ENCODE results near the gene ZNF653.
A peak's percentile ranks its signal among the peaks of the same experiment; 100 is the strongest.

Gene ZNF653

GRCh38 chr19:11539495-11540365 is 34.1 kb upstream of the ZNF653 start:
- peak overlapping the region; percentile 61 to 64 for H3K4me3 ChIP-seq (ENCODE audit: low read depth in 1 of 2, low read length in 2 of 2)
- H3K9me3 ChIP-seq (ENCODE audit: control insufficient read depth in 1 of 2, low read length in 2 of 2) = no peaks in the 10 kb centered on the region
- H3K27me3 ChIP-seq (ENCODE audit: low read depth, low read length) = no peaks in the 10 kb centered on the region
- H3K36me3 ChIP-seq (ENCODE audit: control insufficient read depth in 1 of 2, insufficient read depth in 2 of 2, low read length in 2 of 2) = peaks cover 0 to 14% of the 10 kb centered on the region in 2 donors
- H3K4me1 ChIP-seq (ENCODE audit: control insufficient read depth in 1 of 2, insufficient read depth in 2 of 2, low read length in 2 of 2) = peaks cover 4 to 10% of the 10 kb centered on the region in 2 donors
- peak overlapping the region; percentile 91 for H3K27ac ChIP-seq (ENCODE audit: low read length)

DNA sequence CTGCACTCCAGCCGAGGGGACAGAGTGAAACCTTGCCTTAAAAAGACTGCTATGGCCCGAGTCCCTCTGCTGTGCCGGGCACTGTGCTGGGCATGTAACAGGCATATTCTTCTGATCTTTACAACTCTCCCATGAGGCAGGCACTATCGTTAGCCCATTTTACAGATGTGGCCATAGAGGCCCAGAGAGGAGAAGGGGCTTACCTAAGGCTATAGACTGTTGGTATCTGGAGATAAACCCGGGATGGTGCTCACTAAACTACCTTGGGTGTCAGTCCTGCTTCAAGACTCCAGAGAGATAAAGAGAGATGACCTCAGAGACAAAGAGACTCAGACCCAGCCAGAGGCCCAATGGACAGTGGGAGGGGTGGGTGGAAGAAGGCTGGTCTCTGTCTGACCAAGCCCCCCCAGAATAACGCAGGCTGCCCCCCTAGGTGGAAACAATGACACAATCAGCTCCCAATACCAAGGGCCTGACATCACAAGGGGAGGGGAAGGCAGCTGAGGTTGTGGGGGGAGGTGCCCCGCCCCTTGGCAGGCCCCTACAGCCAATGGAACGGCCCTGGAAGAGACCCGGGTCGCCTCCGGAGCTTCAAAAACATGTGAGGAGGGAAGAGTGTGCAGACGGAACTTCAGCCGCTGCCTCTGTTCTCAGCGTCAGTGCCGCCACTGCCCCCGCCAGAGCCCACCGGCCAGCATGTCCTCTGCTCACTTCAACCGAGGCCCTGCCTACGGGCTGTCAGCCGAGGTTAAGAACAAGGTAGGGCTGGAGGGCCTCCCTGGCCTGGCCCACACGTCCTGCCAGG is 32.8 kb upstream of the ZNF653 start, which contains the start of gene CNN1:
CNN1 (plus strand) TSS at position 620 of the 805 bp plus-strand sequence; CDS start at position 697, 77 bp downstream.
- Histone ChIP-seq H3K4me1 (ENCODE audit: control insufficient read depth in 1 of 2, insufficient read depth in 2 of 2, low read length in 2 of 2) (peaks cover 4% of the 10 kb centered on the region in 2 donors), H3K4me3 (ENCODE audit: low read depth in 1 of 2, low read length in 2 of 2) (peak within 1 kb of the TSS; percentile 61 to 64), H3K36me3 (ENCODE audit: control insufficient read depth in 1 of 2, insufficient read depth in 2 of 2, low read length in 2 of 2) (peaks cover 0 to 8% of the 10 kb centered on the region in 2 donors), H3K27ac (ENCODE audit: low read length) (peak within 1 kb of the TSS; percentile 91), H3K27me3 (ENCODE audit: low read depth, low read length) (no peaks in the 10 kb centered on the region), H3K9me3 (ENCODE audit: control insufficient read depth in 1 of 2, low read length in 2 of 2) (no peaks in the 10 kb centered on the region)

GRCh38 chr19:11535792-11536595 is 30.4 kb upstream of the ZNF653 start:
- H3K9me3 ChIP-seq (ENCODE audit: control insufficient read depth in 1 of 2, low read length in 2 of 2) = no peaks in the 10 kb centered on the region
- H3K27me3 ChIP-seq (ENCODE audit: low read depth, low read length) = no peaks in the 10 kb centered on the region
- peaks cover 0 to 2% of the 10 kb centered on the region in 2 donors for H3K36me3 ChIP-seq (ENCODE audit: control insufficient read depth in 1 of 2, insufficient read depth in 2 of 2, low read length in 2 of 2)
- peaks cover 4% of the 10 kb centered on the region in 2 donors for H3K4me1 ChIP-seq (ENCODE audit: control insufficient read depth in 1 of 2, insufficient read depth in 2 of 2, low read length in 2 of 2)
- H3K4me3 ChIP-seq (ENCODE audit: low read depth in 1 of 2, low read length in 2 of 2) = peak overlapping the region; percentile 31 to 53
- peak overlapping the region; percentile 88 for H3K27ac ChIP-seq (ENCODE audit: low read length)

- Histone ChIP-seq H3K27ac (ENCODE audit: low read length) (peak overlapping the region; percentile 56), H3K36me3 (ENCODE audit: control insufficient read depth in 1 of 2, insufficient read depth in 2 of 2, low read length in 2 of 2) (no peaks in the 10 kb centered on the region), H3K4me3 (ENCODE audit: low read depth in 1 of 2, low read length in 2 of 2) (no peak overlapping the region), H3K9me3 (ENCODE audit: control insufficient read depth in 1 of 2, low read length in 2 of 2) (no peaks in the 10 kb centered on the region), H3K27me3 (ENCODE audit: low read depth, low read length) (no peaks in the 10 kb centered on the region), H3K4me1 (ENCODE audit: control insufficient read depth in 1 of 2, insufficient read depth in 2 of 2, low read length in 2 of 2) (peaks cover 2 to 4% of the 10 kb centered on the region in 2 donors)
Observed at GRCh38 chr19:11534948-11535347, 29.3 kb upstream of the ZNF653 start.

DNA sequence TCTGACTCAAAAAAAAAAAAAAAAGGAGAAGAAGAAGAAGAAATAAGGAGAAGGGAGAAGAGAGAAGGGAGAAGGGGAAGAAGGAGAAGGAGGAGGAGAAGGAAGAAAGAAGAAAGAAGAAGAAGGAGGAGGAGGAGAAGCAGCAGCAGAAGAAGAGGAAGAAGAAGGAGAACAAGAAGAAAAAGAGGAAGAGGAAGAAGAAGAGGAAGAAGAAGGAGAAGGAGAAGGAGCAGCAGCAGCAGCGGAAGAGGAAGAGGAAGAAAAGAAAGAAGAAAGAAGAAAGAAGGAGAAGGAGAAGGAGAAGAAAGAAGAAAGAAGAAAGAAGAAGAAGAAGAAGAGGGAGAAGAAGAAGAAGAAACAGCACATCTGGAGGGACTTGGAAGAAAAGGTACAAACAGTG is 28.9 kb upstream of the ZNF653 start:
- peak overlapping the region; percentile 56 for H3K27ac ChIP-seq (ENCODE audit: low read length)
- no peaks in the 10 kb centered on the region for H3K27me3 ChIP-seq (ENCODE audit: low read depth, low read length)
- H3K36me3 ChIP-seq (ENCODE audit: control insufficient read depth in 1 of 2, insufficient read depth in 2 of 2, low read length in 2 of 2) = no peaks in the 10 kb centered on the region
- no peaks in the 10 kb centered on the region for H3K9me3 ChIP-seq (ENCODE audit: control insufficient read depth in 1 of 2, low read length in 2 of 2)
- no peak overlapping the region for H3K4me3 ChIP-seq (ENCODE audit: low read depth in 1 of 2, low read length in 2 of 2)
- peaks cover 0 to 4% of the 10 kb centered on the region in 2 donors for H3K4me1 ChIP-seq (ENCODE audit: control insufficient read depth in 1 of 2, insufficient read depth in 2 of 2, low read length in 2 of 2)

- Histone ChIP-seq H3K36me3 (ENCODE audit: control insufficient read depth in 1 of 2, insufficient read depth in 2 of 2, low read length in 2 of 2) (peaks cover 0 to 5% of the 10 kb centered on the region in 2 donors), H3K4me3 (ENCODE audit: low read depth in 1 of 2, low read length in 2 of 2) (no peak overlapping the region), H3K27me3 (ENCODE audit: low read depth, low read length) (no peaks in the 10 kb centered on the region), H3K9me3 (ENCODE audit: control insufficient read depth in 1 of 2, low read length in 2 of 2) (no peaks in the 10 kb centered on the region), H3K27ac (ENCODE audit: low read length) (no peak overlapping the region), H3K4me1 (ENCODE audit: control insufficient read depth in 1 of 2, insufficient read depth in 2 of 2, low read length in 2 of 2) (peaks cover 4 to 13% of the 10 kb centered on the region in 2 donors)
Observed at GRCh38 chr19:11530432-11530831, 24.8 kb upstream of the ZNF653 start.

GRCh38 chr19:11528551-11529341 is 23.1 kb upstream of the ZNF653 start, which contains the start of gene ECSIT:
Gene ECSIT, minus strand, starts transcription at chr19:11529134. Its CDS starts 9,964 bp downstream, at chr19:11519170.
- Histone ChIP-seq H3K4me3 (ENCODE audit: low read depth in 1 of 2, low read length in 2 of 2) (peak within 1 kb of the TSS; percentile 97 to 98), H3K4me1 (ENCODE audit: control insufficient read depth in 1 of 2, insufficient read depth in 2 of 2, low read length in 2 of 2) (peaks cover 4 to 13% of the 10 kb centered on the region in 2 donors), H3K36me3 (ENCODE audit: control insufficient read depth in 1 of 2, insufficient read depth in 2 of 2, low read length in 2 of 2) (peaks cover 0 to 5% of the 10 kb centered on the region in 2 donors), H3K27me3 (ENCODE audit: low read depth, low read length) (no peaks in the 10 kb centered on the region), H3K27ac (ENCODE audit: low read length) (peak within 1 kb of the TSS; percentile 91), H3K9me3 (ENCODE audit: control insufficient read depth in 1 of 2, low read length in 2 of 2) (no peaks in the 10 kb centered on the region)

- H3K4me3 ChIP-seq (ENCODE audit: low read depth in 1 of 2, low read length in 2 of 2) = no peak overlapping the region
- no peaks in the 10 kb centered on the region for H3K9me3 ChIP-seq (ENCODE audit: control insufficient read depth in 1 of 2, low read length in 2 of 2)
- no peaks in the 10 kb centered on the region for H3K4me1 ChIP-seq (ENCODE audit: control insufficient read depth in 1 of 2, insufficient read depth in 2 of 2, low read length in 2 of 2)
- H3K36me3 ChIP-seq (ENCODE audit: control insufficient read depth in 1 of 2, insufficient read depth in 2 of 2, low read length in 2 of 2) = peaks cover 0 to 40% of the 10 kb centered on the region in 2 donors
- no peak overlapping the region for H3K27ac ChIP-seq (ENCODE audit: low read length)
- H3K27me3 ChIP-seq (ENCODE audit: low read depth, low read length) = no peaks in the 10 kb centered on the region
Observed at GRCh38 chr19:11519138-11519537, 13.5 kb upstream of the ZNF653 start.

DNA sequence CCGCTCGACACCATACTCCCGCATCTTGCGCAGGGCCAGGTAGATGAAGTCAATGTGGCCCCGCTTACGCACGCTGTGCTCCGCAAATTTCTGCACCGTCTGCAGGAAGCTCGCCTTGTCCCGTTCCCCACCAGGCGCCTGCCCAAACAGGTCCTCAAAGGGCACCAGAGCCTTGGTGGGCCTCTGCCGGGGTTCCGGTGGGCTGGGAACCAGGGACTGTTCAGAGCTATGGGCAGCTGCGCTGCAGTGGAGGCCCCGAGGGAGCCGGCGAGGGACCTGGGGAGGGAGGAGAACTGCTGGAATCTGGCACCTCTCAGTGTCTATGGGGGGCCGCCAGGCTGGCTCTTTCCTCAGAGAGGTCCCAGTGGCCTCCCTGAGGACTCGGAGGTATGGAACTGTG is 8.3 kb upstream of the ZNF653 start:
- no peak overlapping the region for H3K27ac ChIP-seq (ENCODE audit: low read length)
- H3K9me3 ChIP-seq (ENCODE audit: control insufficient read depth in 1 of 2, low read length in 2 of 2) = no peaks in the 10 kb centered on the region
- H3K36me3 ChIP-seq (ENCODE audit: control insufficient read depth in 1 of 2, insufficient read depth in 2 of 2, low read length in 2 of 2) = peaks cover 8 to 54% of the 10 kb centered on the region in 2 donors
- H3K4me3 ChIP-seq (ENCODE audit: low read depth in 1 of 2, low read length in 2 of 2) = no peak overlapping the region
- no peaks in the 10 kb centered on the region for H3K27me3 ChIP-seq (ENCODE audit: low read depth, low read length)
- no peaks in the 10 kb centered on the region for H3K4me1 ChIP-seq (ENCODE audit: control insufficient read depth in 1 of 2, insufficient read depth in 2 of 2, low read length in 2 of 2)

GRCh38 chr19:11510444-11510843 is 4.8 kb upstream of the ZNF653 start:
- Histone ChIP-seq H3K27ac (ENCODE audit: low read length) (no peak overlapping the region), H3K36me3 (ENCODE audit: control insufficient read depth in 1 of 2, insufficient read depth in 2 of 2, low read length in 2 of 2) (peaks cover 8 to 32% of the 10 kb centered on the region in 2 donors), H3K4me3 (ENCODE audit: low read depth in 1 of 2, low read length in 2 of 2) (no peak overlapping the region), H3K4me1 (ENCODE audit: control insufficient read depth in 1 of 2, insufficient read depth in 2 of 2, low read length in 2 of 2) (peaks cover 0 to 6% of the 10 kb centered on the region in 2 donors), H3K27me3 (ENCODE audit: low read depth, low read length) (no peaks in the 10 kb centered on the region), H3K9me3 (ENCODE audit: control insufficient read depth in 1 of 2, low read length in 2 of 2) (no peaks in the 10 kb centered on the region)
